ENCODE data around the gene LBHD2. TPM values are rescaled to one million over a fixed set of nuclear protein-coding genes. Genes with fewer than 3 reads are reported as not detected.

LBHD2 gene
- total RNA-seq, 1 experiment from 2014 or later = not detected

DNA sequence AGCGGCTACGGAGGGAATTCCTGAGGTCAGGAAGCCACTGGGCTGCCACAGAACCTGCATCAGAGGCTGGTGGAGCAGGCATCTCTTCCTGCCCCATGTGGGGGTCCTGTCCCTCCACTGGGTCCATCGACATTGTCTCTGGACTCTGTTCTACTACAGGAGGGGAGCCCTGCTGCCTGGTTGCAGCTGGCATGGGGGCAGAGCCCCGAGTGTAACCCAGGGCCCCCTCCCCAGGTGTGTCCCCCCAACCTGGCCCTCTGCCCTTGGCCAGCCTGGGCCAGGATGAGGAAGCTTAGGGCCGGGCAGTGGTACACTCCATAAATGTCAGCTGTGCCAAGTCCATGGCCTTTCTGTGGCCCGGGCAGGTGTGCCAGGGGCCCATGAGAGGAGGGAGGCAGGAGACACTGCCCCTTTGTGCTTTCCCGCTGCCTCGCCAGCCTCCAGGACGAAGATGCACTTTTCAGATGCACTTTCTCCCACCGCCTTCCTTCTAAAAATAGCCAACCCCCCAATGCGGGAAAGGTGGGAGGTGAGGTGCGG lies 6.5 kb downstream of the LBHD2 start:
- no peak for DNase-seq (ENCODE audit: low read depth)

DNA sequence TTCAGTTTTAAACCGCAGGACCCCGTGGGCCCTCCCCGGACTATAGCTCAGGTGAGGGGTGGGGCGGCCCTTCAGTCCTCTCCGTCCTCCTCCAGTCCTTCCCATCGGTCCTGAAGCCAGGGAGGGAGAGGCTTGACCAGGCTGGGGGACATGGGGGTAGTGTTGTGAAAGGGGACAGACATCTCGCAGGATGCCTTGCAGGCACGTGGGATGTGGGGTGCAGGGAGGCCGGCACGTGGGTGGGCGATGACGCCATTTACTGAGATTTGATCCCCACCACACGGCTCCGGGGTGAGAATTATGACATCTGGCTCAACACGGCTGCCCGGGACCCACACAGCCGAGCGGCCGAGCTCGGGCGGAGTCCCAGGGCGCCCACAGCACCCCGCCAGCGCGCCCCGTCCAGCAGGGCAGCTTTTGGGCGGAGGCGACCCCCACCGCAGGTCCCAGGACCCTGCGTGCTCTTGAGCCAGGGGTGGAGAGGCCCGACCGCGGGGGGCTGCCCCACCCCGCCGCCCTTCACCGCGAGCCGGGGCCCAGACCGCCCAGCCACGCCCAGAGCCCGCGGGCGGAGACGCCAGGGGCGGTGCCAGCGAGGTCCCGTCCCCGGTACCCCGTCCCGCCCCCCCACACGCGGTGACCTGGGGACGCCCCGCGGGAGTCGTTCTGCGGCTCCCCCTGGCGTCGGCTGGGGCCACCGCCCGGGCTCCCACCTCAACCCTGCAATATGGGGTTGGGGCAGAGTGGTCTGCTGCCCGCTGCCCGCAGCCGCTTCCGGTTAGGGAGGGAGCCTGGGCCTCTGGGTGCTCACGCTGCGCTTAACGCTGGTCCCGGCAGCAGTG lies 7.3 kb downstream of the LBHD2 start:
- DNase-seq (ENCODE audit: low read depth) = peak; percentile 65

DNA sequence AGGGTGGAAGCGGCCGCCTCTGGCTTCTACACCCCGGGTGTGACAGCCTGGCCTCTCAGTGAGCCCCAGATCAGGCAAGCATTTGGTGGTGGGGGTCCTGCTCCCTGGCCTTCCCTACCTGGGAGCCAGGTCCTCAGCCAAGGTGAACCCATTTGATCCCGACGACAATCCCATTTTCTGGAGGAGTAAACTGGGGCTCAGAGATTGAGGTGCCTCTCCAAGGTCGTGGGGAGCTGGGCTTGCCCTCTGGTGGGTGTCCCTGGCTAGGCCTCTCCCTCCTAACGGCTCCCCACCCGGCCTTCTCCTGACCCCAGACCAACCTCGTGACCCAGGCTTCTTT lies 7.8 kb downstream of the LBHD2 start:
- DNase-seq (ENCODE audit: low read depth) = no peak

DNA sequence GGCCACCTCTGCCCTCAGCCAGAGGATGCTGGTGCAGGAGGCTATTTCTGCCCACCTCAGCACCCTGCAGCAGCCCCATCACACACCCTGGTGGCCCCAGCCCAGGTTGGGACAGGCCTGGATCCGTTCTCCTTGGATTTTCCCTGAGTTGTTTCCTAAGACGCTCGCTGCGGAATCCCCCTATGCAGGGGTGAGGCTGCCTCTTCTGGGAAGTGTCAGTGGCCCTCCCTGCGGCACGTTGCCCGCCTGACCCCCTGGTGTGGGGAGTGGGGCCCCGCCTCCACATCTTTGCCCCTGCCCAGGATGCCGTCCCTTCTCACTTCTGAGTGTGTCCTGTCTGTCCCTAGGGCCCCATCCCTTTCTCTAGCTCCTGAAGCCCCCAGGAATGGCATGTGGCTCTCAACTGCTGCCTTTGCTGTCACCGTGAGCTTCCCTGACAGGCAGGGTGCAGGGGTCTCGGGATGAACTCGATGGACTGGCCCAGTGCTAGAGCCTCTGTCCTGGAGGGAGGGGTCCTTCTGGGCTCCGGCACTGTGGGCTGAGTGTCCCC lies 9.9 kb downstream of the LBHD2 start:
- DNase-seq (ENCODE audit: low read depth) = no peak

DNA sequence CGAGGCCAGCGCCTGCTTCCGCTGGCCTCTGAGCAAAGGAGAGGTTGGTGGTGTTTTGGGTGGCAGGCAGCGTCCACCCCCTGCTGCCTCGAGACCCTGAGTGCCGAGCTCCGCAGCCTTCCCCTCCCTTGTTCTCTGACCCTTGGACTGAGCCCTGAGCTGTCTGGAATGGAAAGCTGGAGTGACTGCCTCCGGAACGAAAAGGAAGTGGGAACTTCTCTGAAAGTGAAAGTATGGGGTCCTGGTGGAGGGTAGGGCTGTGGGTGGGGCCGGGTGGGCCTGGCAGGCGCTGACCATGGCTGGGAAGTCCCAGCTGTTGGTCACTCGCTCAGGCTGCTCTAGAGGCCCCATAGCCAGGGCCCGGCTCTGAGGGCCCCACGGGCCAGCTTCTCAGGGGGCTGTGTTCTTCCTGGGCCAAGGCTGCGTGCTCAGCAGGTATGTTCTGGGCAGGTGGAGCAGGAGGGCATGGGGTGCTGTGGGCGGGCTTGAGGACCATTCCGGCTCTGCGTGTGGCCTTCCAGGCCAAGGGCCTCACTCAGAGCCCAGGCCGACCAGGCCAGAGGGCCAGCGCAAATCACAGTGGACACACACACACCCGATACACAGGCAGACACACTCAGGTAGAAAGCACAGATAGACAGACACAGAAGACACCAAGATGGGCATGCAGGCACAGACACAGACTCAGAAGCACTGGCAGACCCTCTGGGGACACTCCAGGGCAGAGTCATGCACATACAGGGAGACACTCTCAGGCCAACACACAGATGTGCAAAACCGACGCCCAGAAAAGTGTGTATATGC lies 10.6 kb downstream of the LBHD2 start, which contains the start of gene EXOC3L4:
EXOC3L4 (plus strand) TSS at position 320 of the 804 bp plus-strand sequence. CDS start 5,495 bp downstream, outside the sequence.
- no peak for DNase-seq (ENCODE audit: low read depth)

DNA sequence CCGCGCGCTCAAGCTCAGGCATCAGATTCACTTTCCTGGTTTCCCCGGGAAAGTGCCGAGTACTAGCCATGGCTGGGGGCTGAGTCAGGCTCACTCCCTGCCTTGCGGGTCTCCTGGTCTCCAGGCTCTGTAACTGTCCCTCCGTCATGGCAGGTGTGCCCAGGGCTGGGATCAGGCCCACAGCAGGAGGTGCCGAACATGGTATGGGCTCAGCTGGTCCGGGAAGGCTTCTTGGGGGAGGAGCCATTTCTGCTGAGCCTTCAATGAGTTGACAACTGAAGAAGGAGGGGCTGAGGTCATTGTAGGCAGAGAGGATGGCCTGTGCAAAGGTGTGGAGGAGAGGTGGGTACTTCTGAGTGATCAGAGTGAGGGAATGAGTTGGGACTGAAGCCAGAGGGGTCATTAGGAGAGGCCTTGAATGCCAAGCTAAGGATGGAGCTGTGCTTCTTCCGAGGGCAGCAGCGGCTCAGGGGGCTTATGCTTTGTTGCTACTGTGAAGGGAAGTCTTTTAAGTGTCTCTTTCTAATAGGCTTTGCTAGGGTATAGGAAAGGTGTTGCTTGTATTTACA lies 11.3 kb downstream of the LBHD2 start:
- DNase-seq (ENCODE audit: low read depth) = no peak

DNA sequence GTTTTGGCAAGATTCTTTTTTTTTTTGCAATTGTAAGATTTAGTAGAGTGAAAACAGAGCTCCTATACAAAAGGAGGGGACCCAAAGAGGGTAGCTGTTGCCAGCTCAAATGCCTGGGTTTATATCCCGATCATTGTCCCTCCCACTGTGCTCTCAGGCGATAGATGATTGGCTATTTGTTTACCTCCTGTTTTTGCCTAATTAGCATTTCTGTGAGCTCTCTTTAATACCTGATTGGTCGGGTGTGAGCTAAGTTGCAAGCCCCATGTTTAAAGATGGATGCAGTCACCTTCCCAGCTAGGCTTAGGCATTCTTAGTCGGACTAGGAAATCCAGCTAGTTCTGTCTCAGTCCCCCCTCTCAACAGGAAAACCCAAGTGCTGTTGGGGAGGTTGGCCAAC lies 12.4 kb downstream of the LBHD2 start:
- no peak for DNase-seq (ENCODE audit: low read depth)

DNA sequence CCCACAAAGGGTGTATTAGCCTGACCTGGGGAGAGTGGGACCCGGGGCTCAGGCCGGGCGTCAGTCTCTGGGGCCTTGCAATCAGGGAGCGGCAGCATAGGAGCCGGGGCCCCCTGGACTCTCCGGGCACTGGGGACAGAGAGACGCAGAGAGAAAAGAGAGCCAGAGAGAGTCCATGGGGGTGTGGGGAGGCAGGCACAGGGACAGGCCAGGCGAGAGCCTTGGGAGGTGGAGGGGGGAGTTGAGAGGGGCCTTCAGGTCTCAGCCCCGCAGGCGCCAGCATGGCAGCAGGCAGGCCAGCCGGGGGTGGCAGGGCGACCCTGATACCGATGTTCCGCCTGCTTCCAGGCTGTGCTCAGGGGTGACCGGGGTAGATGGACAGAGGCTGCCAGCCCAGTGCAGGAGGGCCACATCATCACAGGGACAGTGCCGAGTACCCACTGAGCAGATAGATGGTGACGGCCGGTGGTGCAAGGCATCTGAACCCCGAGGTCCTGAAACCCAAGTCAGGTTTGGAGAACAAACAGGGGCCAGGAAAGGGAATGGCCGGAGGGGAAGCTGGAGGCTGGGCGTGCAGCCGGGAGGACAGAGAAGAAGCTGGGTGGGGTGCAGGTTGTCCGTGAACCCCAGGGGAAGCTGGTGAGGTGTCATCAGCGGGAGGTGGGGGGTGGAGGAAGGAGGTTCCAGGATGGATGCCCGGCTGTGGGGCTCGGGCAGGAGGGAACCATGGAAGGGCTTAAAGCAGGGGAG lies 13.4 kb downstream of the LBHD2 start:
- no peak for DNase-seq (ENCODE audit: low read depth)

DNA sequence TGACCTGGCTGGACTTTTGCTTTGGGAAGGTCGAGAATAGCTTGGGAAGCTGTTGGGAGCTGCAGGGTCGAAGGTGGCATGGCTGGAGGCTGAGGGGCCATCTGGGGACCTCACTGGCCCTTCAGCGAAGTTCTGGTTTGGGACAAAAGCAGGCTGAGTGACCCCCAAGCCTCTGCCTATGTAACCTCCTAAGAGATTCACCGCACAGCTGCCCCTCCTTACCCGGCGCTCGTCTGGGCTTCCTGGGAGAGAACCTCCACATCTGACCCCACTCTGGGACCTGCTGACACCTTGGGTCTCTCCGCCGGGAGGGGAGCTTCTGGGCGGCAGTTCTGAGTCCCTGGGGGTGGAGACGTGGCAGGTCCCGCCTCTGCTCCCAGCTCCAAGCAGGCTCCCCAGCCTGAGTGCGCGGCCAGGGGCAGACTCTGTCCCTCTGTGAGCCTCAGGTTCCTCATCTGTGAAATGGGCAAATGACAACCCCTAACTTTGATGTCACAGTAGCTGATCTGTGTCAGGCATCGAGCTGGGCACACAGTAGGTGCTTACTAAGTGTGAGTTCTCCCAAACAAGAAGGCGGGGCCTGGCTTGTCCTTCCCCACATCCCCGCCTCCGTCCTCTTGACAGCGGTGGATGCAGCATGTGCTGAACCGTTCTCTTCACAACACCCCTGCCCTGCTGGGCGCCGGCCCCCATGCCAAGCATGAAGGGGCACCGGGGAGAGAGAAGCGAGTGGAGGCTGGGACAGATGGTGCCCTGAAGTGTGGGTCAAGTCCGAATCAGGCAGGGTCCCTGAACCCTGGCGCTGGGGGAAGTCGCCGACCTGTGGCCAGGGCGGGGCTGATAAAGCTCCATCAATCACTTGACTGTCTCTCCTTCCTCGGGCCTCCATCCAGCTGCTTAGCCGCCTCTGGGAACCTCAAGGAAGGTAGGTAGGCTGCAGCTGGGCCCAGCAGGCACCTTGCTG lies 14.3 kb downstream of the LBHD2 start:
- no peak for DNase-seq (ENCODE audit: low read depth)

DNA sequence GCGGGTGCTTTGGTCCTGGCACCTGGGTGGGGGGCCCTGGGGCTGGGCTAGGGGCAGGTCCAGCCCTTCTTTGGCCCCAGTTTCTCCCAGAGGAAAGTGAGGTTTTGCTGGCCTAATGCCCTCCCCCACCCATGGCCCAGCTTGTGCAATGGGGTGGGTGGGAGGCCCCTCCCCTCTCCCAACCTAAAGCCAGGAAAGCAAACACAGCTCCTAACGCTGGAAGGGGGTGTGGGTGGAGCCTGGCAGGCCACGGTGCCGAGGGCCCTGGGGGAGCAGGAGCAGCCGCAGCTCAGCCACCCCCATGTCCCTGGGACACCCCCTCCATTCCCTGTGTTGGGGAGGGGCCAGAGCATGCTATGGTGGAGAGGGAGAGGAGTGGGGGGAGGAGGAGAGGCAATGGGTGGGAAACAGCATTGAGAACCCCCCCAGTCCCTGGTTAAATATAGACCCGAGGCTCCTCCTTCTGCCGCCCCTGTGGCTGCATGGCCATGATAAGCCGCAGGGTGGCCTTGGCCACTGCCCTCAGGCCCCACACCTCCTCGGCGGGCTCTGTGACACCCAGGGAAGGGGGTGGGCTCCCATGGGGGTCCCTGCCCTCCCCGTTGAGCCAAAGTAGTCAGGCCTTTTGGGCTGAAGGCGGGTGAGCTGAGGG lies 15.2 kb downstream of the LBHD2 start:
- DNase-seq (ENCODE audit: low read depth) = no peak

DNA sequence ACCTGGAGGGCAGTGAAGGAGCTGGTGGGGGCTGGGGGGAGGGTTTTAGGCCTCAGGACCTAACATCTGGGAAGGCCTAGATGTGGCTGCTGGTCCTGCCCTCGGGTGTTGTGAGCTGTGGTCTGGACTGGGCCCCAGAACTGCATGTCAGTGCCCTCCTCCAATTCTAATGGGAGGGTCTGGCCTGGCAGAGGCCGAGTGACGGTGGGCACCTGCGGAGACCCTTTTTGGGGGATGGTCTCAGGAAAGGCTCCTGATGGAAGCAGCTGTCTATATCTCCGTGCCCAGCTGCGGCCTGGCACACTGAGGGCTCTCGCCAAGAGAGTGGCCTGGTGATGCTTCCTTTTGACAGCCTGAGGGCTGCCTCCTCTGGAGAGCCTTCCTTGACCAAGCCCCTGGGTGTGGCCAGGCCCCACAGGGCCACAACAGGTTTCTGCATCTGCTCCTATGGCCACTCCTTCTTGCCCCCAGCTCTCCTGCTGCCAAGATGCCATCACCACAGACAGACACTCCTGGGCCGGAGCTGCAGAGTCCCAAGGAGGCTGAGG lies 15.8 kb downstream of the LBHD2 start:
- DNase-seq (ENCODE audit: low read depth) = no peak

DNA sequence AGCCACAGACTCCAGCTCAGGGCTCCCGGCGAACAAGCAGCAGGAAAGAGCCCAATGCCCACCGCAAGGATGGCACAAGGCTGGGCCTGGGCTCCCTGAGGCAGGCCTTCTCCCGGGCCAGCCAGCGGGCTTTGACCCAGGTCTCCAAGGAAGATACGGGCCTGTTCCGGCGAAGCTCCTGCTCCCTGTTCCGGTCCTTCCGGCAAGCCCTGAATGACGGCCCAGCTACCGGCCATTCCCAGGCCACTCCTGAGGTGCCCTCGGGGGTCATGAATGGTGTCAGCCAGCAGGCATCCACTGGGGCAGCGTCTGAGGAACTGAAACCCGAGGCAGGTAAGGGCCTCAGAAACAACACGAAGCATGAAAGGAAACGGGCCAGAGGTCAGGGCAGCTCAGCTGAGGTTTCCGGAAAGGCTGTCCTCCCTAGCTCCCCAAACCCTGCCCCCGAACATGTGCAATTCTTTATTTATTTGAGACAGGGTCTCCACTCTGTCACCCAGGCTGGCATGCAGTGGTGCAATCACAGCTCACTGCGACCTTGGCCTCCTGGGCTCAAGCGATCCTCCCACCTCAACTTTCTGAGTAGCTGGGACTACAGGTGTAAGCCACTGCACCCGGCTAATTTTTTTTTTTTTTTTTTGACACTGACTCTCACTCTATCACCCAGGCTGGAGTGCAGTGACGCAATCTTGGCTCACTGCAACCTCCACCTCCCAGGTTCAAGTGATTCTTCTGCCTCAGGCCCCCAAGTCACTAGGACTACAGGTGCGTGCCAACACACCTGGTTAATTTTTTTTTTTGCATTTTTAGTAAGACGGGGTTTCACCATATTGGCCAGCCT lies 16.5 kb downstream of the LBHD2 start:
- no peak for DNase-seq (ENCODE audit: low read depth)

DNA sequence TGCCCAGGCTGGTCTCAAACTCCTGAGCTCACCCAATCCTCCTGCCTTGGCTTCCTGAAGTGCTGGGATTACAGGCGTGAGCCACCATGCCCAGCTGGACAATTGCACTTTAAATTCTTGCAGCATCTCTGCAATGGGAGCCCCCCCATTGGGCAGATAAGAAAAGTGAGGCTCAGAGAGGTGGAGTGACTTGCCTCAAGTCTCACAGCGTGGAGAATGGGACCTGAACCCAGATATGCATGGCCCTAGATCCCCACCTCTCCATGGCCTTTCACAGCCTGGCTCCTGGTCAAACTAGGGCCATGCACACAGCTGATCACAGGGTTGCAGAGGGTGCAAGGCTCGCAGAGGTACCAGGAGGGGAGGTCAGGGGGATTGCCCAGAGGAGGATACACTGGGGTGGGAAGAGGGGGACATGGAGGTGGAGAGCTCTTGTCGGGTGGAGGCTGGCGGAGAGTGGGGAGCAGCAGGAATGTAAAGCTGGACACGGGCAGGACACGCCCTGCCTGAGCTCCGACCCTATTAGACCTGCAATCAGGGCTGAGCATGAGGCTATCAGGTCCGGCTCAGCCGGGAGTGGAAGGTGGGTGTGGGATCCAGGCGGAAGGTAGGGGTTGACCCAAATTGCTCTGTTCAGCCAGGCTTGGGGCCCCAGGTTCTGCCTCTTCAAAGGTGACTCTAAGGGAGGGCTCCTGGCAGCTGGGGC lies 17.4 kb downstream of the LBHD2 start:
- DNase-seq (ENCODE audit: low read depth) = no peak

DNA sequence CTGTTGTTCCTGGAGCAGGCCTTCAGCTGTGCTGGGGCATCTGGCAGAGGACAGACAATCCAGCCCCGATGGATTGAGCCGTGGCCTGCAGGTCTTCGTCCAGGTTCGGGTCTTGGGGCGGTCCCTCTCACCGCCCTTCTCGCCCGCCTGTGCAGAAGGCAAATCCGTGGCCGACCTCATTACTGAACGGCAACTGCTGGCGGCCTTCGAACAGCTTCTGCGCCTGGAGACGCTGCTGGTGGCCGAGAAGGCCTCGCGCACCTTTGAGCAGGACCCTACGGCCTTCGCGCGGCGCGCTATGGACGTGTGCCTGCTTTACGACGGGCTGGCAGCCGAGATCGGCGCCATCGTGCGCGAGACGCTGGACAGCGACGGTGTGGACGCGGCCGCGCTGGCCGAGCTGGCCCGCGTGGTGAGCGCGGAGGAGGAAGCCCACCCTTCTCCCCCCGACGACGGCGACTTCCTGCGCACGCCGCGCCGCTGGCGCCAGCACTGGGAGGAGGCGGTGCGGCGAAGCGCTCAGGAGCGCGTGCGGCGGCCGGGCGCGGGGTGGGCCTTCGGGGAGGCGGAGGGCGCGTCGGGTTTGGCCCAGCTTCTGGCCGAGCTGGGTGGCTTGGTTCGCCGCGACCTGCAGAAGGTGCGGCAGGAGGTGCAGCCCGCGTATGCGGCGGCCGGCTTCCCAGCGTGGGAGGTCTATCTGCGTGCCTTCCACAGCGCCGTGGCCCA lies 18.1 kb downstream of the LBHD2 start:
- DNase-seq (ENCODE audit: low read depth) = no peak

DNA sequence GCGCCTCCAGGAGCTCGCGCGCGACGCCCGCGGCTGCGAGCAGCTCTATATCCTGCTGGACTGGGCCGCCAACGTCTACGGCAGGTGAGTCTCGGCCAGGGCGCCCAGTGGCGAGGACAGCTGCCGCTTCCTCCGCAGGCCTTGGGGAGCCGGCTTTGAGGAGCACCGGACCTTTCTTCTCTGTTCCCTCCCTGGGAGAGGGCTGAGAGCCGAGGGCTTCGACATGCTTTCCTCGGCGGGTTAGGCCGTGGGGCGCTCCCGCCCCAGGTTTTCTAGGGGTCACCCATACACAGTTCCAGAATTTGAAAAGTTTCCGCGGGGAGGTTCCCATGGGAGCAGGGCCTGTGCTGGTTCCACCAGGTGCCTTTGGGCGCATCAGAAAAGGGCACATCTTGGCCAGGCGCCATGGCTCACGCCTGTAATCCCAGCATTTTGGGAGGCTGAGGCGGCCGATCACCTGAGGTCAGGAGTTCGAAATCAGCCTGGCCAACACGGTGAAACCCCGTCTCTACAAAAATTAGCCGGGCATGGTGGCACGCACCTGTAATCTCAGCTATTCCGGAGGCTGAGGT lies 18.8 kb downstream of the LBHD2 start:
- no peak for DNase-seq (ENCODE audit: low read depth)

DNA sequence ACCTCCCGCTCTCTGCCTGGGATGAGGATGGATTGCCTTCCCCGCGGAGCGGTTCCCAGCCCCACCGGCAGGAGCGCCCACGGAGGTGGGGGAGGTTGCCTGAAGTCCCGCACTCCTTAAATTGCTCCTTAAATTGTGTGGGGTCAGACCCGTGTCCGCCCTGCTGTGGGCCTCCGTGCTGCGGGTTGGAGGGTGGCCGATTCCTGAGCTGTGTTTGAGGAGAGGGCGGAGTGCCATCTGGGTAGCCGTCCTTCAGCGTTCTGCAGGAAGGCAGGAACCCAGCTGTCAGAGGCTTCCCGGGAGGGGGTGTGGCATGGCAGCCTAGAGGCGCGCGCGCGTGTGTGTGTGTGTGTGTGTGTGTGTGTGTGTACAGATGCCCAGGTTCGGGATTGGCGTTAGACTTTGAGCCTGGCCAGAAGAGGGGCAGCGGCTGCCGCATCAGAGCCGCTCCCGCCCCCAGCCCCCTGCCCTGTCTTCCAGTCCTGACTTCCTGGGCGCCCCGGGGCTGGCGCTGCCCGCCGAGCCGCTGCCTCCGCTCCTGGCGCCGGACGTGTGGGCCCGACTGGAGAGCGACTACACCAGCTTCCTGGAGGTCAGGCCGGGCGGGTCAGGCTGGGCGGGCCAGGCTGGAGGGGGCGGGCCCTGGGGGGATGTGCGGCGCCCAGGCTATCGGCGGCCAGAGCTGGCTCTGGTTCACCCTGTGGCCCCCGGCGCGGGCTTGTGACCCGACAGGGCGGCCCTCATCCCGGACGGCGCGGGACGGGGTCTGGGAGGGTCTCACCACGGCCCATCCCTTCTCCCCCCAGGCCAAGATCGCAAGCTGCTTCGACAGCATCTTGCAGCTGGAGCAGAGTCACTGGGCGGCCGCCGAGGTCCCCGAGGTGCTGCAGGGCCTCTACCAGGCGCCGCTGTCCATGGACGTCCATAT lies 19.7 kb downstream of the LBHD2 start:
- DNase-seq (ENCODE audit: low read depth) = peak; percentile 73
